GM21423 (cell line): ENCODE data around the gene AHSG.
"Not testable (repeated sequence)": the region's sequence is repeated elsewhere in the genome, so short reads cannot be mapped to it uniquely, and the experiment has no call there.

Experiments
- ATAC-seq: cut with Tn5 transposase; IDR thresholded peaks from one replicate; pipeline ENCODE4 v1.9.1; 2021; ENCODE audit warnings: mild to moderate bottlenecking, moderate library complexity; ENCODE audit not compliant: unreplicated experiment

The AHSG gene

DNA sequence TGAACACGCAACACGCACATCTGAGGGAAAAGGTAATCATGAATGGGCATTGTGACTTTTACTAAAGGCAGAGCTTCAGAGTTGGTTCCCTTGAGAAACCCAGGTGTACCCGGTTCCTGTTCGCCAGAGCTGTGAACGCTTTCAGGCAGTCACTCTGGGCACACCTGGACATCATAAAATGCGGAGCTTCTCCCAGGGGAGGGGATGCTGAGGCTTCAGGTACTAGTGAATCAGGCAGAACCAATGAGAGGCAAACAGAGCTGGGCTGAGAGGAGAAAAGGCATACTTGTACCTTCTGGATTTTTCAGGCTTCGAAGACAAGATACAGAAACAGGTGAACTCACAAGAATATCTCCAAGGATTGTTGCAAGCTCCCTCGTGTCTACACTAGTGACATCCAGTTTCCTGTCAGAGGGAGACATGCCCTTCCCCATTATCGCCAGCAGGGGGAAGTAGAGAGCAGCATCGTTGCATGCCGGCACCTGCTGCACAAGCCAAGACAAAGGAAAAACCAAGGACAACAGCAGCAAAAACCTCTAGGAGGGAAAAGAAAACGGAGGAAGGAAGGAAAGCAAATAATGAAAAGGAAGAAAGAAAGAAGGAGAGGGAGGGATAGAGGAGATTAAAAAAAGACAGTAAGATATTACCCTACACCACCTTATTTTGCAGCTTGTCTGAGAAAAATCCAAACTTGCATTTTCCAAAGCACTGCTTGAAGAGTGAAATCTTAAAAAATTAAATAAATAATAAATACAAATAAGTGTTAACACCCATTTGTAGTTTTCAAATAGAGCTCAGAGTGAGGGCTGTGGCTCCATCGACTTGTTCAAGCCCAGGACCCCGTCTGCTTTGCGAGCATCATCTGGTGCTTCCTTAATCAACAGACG, 2.0 kb downstream of the AHSG start:
- ATAC-seq = no peak

- ATAC-seq = no peak
Measured at GRCh38 chr3:186616299-186616617, 3.4 kb downstream of the AHSG start.

- peak; percentile 95 for ATAC-seq
Measured at GRCh38 chr3:186617036-186617946, 4.4 kb downstream of the AHSG start.

- no peak for ATAC-seq
Measured at GRCh38 chr3:186618318-186618938, 5.6 kb downstream of the AHSG start.

DNA sequence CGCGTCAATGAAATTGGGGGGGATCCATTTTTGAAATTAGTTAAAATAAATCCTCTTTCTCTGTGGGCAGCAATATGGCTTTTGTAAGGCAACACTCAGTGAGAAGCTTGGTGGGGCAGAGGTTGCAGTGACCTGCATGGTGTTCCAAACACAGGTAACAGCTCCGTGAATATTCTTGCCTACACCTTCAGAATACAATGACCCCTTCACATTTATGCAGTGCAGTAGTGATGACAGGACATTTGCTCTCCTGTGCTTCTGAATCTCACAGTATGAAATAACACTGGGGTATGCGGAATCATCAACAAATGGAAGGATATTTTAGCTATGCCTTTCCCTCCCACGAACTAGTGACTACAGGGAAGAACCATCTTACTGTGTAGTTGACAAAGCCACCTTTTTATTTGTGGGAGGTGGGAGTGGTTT, 6.9 kb downstream of the AHSG start:
- ATAC-seq = no peak

- no peak for ATAC-seq
Measured at GRCh38 chr3:186620213-186621092, 7.6 kb downstream of the AHSG start.

GRCh38 chr3:186621894-186622650, 9.2 kb downstream of the AHSG start:
- no peak for ATAC-seq

- no peak for ATAC-seq
Measured at GRCh38 chr3:186622651-186623310, 9.9 kb downstream of the AHSG start.

DNA sequence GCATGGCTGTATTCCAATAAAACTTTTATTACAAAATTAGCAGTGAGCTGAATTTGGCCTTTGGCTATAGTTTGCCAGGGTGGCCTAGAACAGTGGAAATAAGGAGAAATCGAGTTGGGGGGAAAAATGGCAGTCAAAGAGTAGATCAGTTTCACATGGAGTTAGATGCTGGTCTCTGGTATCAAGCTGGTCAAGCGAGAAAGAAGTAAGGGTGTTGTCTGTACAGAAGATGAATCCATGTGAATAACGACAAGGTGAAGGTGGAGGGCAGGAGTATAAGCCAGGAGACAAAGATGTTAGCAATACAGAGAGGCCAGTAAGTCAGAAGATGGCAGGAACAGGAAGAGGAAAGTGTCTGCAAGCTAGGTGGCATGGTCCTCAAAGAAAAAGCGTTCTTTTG, 11.7 kb downstream of the AHSG start:
- ATAC-seq = no peak

- ATAC-seq = no peak
Measured at GRCh38 chr3:186625600-186626042, 12.8 kb downstream of the AHSG start.

DNA sequence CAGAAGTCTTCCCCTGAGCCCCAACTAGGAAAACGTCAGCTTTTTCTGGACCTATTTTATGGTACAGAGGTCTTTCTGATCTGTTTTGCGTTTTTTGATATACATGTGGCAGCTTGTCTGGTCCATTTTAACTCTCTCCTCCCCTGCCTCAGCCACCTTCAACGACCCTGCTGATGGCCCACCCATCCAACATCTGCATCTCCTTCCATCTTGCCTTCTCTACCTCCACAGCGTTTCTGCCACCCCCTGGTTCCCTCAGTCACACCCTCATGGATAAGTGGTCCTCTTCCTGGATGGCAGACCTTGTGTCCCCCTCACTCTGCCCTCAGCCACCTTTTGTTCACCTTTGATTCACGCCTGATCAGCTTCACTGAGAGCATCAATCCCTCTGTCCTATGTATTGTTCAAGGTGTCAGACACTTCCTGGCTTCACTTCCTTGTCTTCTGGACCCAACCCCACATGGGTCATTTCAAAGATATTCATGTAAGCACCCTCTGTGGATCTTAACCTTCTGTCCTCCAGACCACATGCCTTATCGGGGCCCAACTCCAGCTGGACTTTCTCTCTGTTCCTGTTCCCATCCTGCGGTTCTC, 13.5 kb downstream of the AHSG start:
- ATAC-seq = no peak

DNA sequence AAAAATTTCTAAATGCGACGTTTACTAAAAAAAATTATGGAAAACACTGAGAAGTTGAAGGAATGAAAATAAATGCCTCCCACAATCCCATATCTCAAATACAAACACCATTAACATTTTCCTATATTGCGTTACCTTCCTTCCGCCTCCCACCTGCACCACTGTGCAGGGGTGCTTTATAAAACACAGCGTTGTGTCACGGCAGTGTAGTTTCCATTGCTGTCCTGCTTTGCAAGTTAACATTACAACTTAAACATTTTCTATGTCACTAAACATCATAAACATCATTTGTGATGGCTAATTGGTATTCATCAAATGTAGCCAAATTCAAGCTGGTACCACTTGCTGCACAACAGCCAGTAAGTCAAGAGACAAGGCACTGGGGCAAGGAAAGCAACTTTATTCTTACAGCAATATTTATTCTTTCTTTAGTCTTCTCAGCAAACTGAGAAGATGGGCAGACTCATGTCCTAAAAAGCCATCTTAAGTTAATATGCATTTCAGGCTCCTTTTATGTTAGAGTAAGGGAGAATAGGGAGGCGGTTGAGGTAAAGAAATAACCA, 15.1 kb downstream of the AHSG start:
- ATAC-seq = no peak

GRCh38 chr3:186628756-186629155, 15.9 kb downstream of the AHSG start:
- ATAC-seq = no peak

- ATAC-seq = no peak
Measured at GRCh38 chr3:186630950-186631641, 18.2 kb downstream of the AHSG start.

GRCh38 chr3:186633481-186633880, 20.6 kb downstream of the AHSG start:
- ATAC-seq = no peak

DNA sequence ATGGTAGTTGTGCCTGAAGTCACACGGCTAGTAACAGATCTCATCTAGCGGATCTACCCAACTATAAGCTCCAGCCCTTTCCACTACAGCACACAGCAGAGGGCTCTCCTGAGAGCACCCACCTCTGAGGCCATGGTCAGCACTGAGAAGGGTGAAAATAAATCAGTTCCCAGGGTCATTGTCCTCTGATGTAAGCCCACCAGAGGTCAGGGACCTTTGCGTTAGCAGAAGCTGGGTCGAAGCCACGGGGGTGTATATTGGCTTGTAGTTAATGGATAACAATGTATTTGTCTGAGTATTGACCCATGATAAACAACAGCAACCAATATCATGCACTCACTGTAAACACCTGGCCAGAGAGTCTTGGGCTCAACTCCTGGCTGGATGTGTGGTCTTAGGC, 21.3 kb downstream of the AHSG start:
- not testable (repeated sequence) for ATAC-seq

GRCh38 chr3:186635532-186635931, 22.7 kb downstream of the AHSG start:
- ATAC-seq = no peak

- ATAC-seq = no peak
Measured at GRCh38 chr3:186636536-186636935, 23.7 kb downstream of the AHSG start.
